SHP77 (cell line): ENCODE data around the gene LOC101059915.
"Not testable (repeated sequence)": the region's sequence is repeated elsewhere in the genome, so short reads cannot be mapped to it uniquely, and the experiment has no call there.

Source experiments
- DNase-seq, 2 experiments: peaks; one replicate each; lab custom pipeline; 2025; lab: John Stamatoyannopoulos, UW

The LOC101059915 gene

GRCh38 chrX:71640002-71640401 is 27.3 kb upstream of the LOC101059915 start:
- no peak for DNase-seq

DNA sequence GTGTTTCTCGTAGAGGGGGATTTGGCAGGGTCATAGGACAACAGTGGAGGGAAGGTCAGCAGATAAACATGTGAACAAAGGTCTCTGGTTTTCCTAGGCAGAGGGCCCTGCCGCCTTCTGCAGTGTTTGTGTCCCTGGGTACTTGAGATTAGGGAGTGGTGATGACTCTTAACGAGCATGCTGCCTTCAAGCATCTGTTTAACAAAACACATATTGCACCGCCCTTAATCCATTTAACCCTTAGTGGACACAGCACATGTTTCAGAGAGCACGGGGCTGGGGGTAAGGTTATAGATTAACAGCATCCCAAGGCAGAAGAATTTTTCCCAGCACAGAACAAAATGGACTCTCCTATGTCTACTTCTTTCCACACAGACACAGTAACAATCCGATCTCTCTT is 22.9 kb upstream of the LOC101059915 start:
- DNase-seq, result not testable (repeated sequence)

- DNase-seq, result no peak
Observed at GRCh38 chrX:71650333-71650969, 16.9 kb upstream of the LOC101059915 start.

DNA sequence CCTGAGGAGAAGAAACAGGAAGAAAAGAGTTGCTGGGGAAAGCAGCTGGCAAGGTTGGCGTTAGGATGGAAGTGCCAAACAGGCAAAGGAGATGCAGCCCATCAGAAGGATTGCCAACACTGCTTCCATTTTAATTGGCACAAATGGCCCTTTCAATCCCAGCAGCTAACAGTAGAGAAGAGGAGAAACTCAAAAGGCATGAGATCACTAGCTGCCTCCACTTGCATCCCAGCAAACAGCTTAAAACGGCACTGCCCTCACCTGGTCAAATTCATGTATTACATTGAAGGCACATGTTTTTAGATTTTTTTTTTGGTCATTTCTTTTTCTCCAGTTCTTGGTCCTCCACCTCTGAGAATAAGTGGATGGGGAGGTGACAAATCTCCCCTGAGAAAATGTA is 14.9 kb upstream of the LOC101059915 start:
- DNase-seq, result peak; percentile 17 to 23

- no peak for DNase-seq
Observed at GRCh38 chrX:71653344-71653743, 14.0 kb upstream of the LOC101059915 start.

DNA sequence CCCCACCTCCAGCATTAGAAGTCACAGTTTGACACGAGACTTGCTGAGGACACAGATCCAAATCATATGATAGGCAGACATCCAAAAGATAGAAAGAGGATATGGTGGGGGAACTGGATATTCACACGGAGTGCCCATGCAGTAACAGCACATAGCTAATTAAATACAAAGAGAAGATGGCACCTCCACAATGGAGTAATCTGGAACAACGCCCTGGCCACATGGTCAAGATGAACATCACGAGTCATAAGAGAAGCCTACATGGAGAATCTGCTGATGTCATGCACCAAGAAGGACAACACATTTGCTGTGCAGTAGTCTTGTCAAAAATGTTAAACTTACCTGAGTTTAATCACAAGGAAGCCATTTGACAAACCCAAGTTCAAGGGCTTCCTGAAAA is 10.1 kb upstream of the LOC101059915 start:
- DNase-seq, result no peak

DNA sequence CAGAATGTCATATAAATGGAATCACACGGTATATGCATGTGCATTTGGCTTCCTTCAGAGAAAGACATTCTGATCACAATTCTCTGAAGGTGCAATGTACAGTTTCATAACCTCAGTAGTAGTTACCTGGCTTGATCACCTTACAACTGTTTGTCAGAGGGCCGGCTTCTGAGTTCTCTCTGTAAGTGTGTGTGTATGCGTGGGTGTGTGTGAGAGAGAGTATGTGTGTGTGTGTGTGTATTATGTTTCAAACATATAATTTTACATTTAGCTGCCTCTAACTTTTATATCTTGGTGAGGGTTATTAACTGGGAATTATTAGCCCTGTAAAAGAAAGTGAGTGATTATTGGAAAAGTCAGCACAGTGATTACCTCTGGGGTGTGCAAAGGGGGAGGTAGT is 8.0 kb upstream of the LOC101059915 start:
- DNase-seq, result no peak

DNA sequence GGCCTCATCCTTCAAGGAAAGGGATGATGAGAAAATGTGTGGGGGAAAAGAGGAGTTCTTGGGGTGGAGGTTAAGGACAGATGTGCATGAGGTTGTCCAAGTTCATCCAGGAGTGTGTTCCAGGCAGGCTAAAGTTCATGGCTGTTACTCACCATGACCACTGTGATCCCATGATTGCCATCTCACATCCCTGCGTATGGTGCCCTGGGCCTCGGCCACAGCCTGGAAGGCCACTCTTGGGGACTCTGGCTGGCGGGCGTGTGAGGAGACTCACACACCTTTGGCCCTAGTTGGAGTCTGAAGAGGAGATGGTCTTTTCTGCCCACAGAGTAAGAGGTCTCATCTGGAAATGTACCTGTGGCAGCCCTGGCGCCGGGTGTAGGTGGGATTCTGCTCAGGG is 7.4 kb upstream of the LOC101059915 start:
- DNase-seq, result no peak

DNA sequence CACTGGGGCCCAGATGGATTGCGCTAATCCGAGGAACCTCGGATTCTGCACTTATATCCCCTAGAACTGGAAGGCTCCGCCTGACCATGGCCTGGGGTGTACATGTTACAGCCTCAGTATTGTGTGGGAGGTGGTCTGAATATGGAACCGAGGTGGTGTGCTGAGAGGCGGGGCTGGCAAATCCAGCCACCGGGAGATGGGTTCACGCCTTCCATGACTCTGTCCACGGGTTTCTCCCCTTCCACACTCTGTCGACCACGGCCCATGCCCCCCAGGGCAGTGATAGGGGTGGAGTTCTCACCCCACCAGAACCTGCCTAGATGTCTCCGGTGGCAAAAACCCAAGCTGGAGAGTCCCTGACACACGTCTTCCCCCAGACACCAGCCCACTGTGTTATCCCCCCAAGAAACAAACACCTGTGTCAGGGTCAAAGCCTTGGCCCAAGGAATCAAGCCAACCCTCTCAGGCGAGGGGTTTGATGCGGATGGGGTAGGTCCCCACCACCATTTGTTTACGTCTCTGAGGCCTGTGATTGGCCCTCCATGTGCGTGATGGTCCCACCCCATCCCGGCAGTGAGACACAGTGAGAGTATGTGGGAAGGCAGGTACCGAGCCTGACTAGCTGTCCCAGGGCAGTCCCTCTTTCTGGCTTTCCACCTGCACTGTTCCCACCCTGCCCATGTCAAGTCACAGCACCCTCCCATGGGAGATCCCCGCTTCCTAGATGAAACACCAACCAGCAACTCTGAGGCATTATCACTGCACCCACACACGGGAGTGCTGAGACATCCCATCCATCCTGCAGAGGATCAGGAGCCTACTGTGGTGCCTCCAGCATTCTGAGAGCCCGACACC is 6.6 kb upstream of the LOC101059915 start:
- no peak for DNase-seq

- no peak for DNase-seq
Observed at GRCh38 chrX:71661919-71662318, 5.4 kb upstream of the LOC101059915 start.

- DNase-seq, result not testable (repeated sequence)
Observed at GRCh38 chrX:71662654-71663053, 4.7 kb upstream of the LOC101059915 start.

DNA sequence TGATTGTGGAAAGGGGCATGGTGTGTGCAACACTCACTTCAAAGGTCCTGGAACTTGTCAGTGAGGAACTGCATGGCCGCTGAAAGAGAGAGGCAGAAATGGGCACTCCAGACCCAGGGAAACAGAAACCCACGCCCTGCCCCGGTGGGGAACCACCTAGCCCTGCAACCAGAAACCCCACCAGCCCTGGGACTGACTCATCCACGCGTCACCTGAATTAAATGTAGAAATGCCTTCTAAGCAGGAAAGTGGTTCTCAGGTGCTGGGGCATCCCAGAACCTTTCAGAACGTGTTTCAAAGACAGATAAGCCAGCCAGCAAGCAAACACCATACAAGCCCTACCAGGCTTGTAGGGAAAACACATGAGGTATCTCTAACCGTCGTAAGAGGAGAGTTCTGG is 4.1 kb upstream of the LOC101059915 start:
- DNase-seq, result not testable (repeated sequence)

GRCh38 chrX:71664202-71664601 is 3.1 kb upstream of the LOC101059915 start:
- DNase-seq, result not testable (repeated sequence)

DNA sequence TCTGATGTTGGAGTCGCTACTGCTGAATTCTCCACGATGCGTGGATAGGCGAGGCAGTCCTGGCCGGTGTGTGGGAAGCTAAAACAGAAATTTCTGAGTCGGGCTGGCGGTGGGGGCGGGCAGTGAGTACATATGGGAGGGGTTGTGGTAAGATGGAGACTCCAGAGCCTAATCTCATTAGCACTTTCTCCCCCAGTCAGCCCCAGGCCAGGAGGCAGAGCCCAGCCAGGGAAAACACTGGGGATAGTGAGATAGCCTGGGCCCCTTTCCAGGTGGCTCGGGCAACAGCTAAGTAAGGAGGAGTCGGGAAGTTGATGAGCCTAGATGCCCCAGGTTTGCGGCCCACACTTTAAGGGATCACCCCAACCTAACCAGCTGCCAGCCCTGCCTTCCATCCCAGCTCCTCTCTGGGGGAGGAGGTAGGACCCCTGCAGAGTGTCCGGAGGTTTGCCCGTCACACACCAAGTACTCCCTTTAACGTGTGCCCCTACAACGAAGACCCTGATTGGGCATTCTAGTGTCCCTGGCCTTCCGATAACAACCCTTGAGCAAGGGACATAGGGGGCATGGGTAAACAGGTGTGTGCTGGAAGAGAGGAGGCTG is 2.4 kb upstream of the LOC101059915 start:
- DNase-seq, result no peak

DNA sequence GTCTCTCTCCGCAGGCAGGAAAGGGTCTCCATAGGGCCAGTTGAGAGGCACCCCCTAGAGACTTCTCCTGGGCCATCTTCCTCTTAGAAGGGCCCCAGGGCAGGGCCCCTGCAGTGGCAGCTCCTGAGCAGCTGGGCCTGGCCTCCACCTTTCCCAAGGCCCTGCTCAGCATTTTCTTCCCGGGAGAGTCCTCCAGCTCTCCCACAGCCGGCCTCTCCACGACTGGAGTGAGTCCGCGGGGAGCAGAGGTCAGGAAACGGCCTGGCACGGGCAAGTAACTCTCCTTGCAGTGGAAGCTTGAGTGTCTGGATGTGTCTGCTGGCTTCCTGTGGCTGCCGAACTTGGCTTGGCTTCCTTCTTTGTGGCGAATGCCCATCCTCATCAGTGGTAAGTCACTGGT is 1.6 kb upstream of the LOC101059915 start:
- no peak for DNase-seq

DNA sequence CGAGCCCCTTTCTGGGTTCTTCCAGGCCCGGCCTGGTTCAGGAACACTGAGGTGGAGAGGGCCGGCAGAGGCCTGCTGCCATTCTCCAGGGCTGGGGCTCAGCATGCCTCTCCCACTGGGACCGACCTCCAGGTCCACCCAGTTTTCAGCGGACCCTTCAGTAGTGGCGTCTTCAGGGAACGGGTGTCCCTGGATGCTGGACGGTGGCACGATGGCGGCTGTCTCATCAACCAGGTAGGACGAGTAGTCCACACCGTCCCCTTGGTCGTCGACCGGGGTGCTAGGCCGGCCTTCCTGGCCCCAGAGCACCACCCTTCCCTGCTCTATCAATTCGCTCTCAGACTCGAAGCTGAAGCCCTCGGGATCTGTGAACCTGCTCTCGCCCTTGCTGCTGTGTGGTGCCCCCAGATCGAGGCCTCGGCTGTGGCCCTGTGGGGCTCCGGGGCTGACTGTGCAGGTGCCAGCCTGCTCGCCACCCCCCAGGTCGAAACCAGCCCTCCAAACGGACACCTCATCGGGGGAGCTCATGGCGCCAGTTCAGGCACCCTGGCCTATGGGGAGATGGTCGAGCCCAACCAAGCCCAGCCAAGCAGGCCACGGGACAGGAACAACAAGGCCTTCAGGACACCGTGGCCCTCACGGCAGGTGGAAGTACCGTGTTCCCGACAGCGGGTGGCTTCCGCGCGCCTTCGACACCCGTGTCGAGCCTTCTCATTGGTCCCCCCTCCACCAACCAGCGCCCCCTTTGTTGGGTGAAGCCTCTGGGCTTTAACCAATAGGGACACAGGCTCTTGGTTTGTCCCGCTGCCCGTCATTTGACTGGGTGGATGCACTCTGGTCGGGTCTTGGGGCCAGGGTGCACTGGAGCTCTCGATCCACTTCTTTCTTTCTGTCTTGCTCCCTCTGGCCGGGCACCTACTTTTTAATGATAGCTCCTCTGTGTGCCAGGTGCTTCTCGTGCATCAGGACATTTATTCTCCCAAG is 814 bp upstream of the LOC101059915 start:
- peak; percentile 85 to 86 for DNase-seq

GRCh38 chrX:71668248-71668595 is 876 bp downstream of the LOC101059915 start:
- no peak for DNase-seq

DNA sequence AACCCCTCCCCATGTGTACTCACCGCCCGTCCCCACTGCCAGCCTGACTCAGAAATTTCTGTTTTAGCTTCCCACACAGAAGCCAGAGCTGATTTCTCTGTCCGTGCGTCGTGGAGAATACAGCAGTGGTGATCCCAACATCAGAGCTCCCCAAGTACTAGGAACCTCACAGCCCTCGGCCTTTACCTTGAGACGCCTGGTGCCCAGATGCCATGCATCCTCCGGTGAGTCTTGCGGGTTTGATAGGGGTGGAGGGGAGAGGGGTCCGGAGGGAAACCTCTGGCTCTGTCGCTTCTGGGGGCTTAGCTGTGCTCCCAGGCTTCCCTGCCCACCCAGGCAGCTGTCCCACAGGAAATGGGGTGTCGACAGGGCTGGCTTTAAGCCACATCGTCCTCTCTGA is 2.1 kb downstream of the LOC101059915 start:
- no peak for DNase-seq

- DNase-seq, result not testable (repeated sequence)
Observed at GRCh38 chrX:71669947-71670346, 2.6 kb downstream of the LOC101059915 start.

GRCh38 chrX:71671043-71671780 is 3.9 kb downstream of the LOC101059915 start:
- no peak for DNase-seq

DNA sequence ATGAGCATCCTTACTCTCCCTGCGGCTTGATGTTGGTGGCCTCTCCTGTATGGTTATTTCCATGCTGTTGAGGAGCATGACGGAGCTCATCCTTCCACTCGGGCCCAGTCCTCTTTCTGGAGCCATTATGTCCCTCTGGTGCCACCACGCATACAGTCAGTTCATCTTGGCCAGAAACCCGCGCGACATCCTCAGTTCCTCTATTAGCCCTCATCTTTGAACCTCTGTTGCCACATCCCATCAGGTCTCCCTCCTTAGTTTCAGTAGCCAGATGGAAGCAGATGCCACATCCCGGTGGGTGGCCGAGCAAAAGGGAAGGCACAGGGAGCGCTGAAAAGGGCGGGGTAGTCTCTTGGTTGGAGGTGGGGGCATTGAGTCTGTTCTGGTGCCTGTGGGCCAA is 4.6 kb downstream of the LOC101059915 start:
- DNase-seq, result no peak
